Tibial nerve (tissue), 4 donors: ENCODE measurements around the gene ARSB.

Experiments
- EP300 ChIP-seq, 2 donors: sonication (generic); formaldehyde crosslinking; IDR thresholded peaks; one replicate each; pipeline ENCODE4 v1.6.1; 2017; ENCODE audit warnings: antibody characterized with exemption in 2 of 2, mild to moderate bottlenecking in 1 of 2
- POLR2A ChIP-seq, 2 donors: fragments of 450-650 bp; IDR thresholded peaks; one replicate each; pipeline ENCODE4 v1.6.1; 2017; ENCODE audit warnings: antibody characterized with exemption in 2 of 2, mild to moderate bottlenecking in 2 of 2, moderate library complexity in 2 of 2
- TF ChIP-seq, protein P1 (sequence below), 5 experiments: fragments of 200-600 bp in 3 of 5; fragments of 450-650 bp in 2 of 5; sonication (generic) in 3 of 5; IDR thresholded peaks; one replicate each; pipeline ENCODE4 v1.5.1; 2016 to 2019; ENCODE audit warnings: antibody characterized with exemption in 5 of 5, mild to moderate bottlenecking in 3 of 5, moderate library complexity in 2 of 5

DNA sequence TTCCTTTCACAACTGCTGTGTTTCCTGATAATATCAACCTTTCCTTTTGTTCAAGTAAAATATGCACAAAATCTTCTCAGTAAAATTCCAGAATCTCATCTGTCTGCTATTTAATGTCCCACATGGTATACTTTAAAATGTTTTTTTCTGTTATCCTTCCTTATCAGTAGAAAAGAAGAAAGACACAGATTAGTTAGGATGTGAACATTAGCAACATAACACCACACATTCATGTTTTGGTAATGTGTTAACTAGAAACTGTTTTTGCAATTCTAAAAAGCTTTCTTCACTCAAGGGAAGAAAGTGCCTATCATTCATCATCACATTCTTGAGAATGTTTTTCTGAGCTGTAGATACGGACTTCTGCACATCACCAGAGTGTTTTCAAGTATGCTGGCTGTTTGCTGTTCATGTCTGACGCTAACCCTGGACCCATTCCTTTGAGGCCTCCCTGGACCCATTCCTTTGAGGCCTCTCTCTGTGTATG is 10.5 kb upstream of the ARSB start:
- TF ChIP-seq, protein P1, sequence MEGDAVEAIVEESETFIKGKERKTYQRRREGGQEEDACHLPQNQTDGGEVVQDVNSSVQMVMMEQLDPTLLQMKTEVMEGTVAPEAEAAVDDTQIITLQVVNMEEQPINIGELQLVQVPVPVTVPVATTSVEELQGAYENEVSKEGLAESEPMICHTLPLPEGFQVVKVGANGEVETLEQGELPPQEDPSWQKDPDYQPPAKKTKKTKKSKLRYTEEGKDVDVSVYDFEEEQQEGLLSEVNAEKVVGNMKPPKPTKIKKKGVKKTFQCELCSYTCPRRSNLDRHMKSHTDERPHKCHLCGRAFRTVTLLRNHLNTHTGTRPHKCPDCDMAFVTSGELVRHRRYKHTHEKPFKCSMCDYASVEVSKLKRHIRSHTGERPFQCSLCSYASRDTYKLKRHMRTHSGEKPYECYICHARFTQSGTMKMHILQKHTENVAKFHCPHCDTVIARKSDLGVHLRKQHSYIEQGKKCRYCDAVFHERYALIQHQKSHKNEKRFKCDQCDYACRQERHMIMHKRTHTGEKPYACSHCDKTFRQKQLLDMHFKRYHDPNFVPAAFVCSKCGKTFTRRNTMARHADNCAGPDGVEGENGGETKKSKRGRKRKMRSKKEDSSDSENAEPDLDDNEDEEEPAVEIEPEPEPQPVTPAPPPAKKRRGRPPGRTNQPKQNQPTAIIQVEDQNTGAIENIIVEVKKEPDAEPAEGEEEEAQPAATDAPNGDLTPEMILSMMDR (IDR thresholded peaks at IDR 0.05): no peak
- TF ChIP-seq POLR2A (IDR thresholded peaks at IDR 0.05) (no peak), EP300 (IDR thresholded peaks at IDR 0.05) (no peak)
